Placental pericyte (primary cell): ENCODE results near the gene VWC2. TPM values are rescaled to one million over a fixed set of nuclear protein-coding genes. Genes with fewer than 3 reads are reported as not detected.

Source experiments
- total RNA-seq: library from RNA; depleted of rRNA; stranded (reverse); fragments of >200 nt; gene quantifications from 2 replicates; pipeline ENCODE4 v1.2.3, GENCODE V29; 2012

The VWC2 gene
- not detected in 2 replicates for total RNA-seq

GRCh38 chr7:49773218-49773935, at the start of gene VWC2:
VWC2 (plus strand) TSS chr7:49773638; CDS start chr7:49775436, 1,798 bp downstream.

